CD4-positive, alpha-beta T cell treated with Interleukin-15 for 1 hour (primary cell): ENCODE results near the gene KCTD14.
"Not testable (repeated sequence)": the region's sequence is repeated elsewhere in the genome, so short reads cannot be mapped to it uniquely, and the experiment has no call there.

Experiments
- DNase-seq: peaks from one replicate; pipeline ENCODE4 v3.0.0-alpha.2; 2020

KCTD14 gene

GRCh38 chr11:78022397-78023396 lies at the start of gene KCTD14:
KCTD14 (minus strand) TSS chr11:78023276; CDS start chr11:78023249, 27 bp downstream.
- no peak for DNase-seq

GRCh38 chr11:78072455-78072854 lies 49.4 kb upstream of the KCTD14 start:
- DNase-seq, result no peak

- DNase-seq, result no peak
Measured at GRCh38 chr11:78071717-78072116, 48.6 kb upstream of the KCTD14 start.

- no peak for DNase-seq
Measured at GRCh38 chr11:78070621-78071020, 47.5 kb upstream of the KCTD14 start.

- no peak for DNase-seq
Measured at GRCh38 chr11:78069465-78069864, 46.4 kb upstream of the KCTD14 start.

GRCh38 chr11:78067704-78068103 lies 44.6 kb upstream of the KCTD14 start:
- no peak for DNase-seq

- DNase-seq, result no peak
Measured at GRCh38 chr11:78066471-78066870, 43.4 kb upstream of the KCTD14 start.

- DNase-seq, result no peak
Measured at GRCh38 chr11:78065203-78065602, 42.1 kb upstream of the KCTD14 start.

- no peak for DNase-seq
Measured at GRCh38 chr11:78063440-78064181, 40.5 kb upstream of the KCTD14 start, which contains the start of gene THRSP. THRSP (plus strand) TSS chr11:78063861; CDS start chr11:78063882, 21 bp downstream.

GRCh38 chr11:78062671-78063070 lies 39.6 kb upstream of the KCTD14 start:
- DNase-seq, result no peak

GRCh38 chr11:78061921-78062311 lies 38.8 kb upstream of the KCTD14 start:
- no peak for DNase-seq

- DNase-seq, result no peak
Measured at GRCh38 chr11:78061088-78061920, 38.2 kb upstream of the KCTD14 start.

GRCh38 chr11:78060533-78060932 lies 37.5 kb upstream of the KCTD14 start:
- no peak for DNase-seq

- not testable (repeated sequence) for DNase-seq
Measured at GRCh38 chr11:78059749-78060328, 36.8 kb upstream of the KCTD14 start.

- DNase-seq, result no peak
Measured at GRCh38 chr11:78057462-78058055, 34.5 kb upstream of the KCTD14 start.

- no peak for DNase-seq
Measured at GRCh38 chr11:78056093-78056492, 33.0 kb upstream of the KCTD14 start.

GRCh38 chr11:78054971-78055370 lies 31.9 kb upstream of the KCTD14 start:
- no peak for DNase-seq

GRCh38 chr11:78050964-78051831 lies 28.1 kb upstream of the KCTD14 start:
- DNase-seq, result no peak

GRCh38 chr11:78049348-78049747 lies 26.3 kb upstream of the KCTD14 start:
- DNase-seq, result no peak

- no peak for DNase-seq
Measured at GRCh38 chr11:78048561-78048960, 25.5 kb upstream of the KCTD14 start.

- no peak for DNase-seq
Measured at GRCh38 chr11:78046486-78046854, 23.4 kb upstream of the KCTD14 start.
